D341Med (cell line): ENCODE data around the gene BCAS4.

Experiments used
- DNase-seq: peaks from one replicate; pipeline ENCODE4 v3.0.0; 2012; ENCODE audit warnings: low spot score

The BCAS4 gene

DNA sequence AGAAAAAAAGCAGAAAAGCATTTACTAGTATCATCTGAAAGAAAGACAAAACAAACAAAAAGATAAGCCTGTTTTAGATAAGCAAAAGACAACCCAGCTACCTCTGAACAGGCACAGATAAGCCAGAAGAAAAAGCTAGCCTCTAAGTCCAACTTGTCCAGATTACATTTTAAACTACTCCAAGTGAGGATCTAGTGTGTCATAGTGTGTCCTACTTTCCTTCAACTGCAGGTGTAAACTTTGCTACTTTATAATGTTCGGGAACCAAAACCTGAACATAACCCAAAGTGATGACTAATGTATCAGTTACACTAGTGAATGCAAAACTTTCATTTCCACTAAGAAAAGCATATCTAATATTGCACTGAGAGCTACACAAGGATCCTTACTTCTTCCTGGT, 116.9 kb downstream of the BCAS4 start:
- DNase-seq = no peak

DNA sequence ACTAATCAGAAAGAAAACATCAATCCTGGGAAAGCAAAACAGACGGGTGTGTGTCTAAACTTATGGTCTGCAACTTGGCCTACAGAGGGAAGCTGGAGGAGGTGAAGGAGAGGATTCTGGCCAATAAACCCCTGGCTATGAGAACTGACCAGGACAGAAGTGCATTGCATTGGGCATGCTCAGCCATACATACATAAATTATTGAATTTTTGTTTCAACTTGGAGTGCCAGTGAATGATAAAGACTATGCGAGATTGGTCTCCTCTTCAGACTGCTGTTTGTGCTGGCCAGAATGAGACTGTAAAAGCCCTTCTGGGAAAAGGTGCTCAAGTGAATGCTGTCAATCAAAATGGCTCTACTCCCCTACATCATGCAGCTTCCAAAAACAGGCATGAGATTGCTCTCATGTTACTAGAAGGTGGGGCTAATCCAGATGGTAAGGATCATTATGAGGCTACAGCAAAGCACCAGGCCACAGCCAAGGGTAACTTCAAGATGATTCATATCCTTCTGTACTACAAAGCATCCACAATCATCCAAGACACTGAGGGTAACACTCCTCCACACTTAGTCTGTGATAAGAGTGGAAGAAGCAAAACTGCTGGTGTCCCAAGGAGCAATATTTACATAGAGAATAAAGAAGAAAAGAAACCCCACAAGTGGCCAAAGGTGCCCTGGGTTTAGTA, 119.0 kb downstream of the BCAS4 start:
- DNase-seq = no peak

DNA sequence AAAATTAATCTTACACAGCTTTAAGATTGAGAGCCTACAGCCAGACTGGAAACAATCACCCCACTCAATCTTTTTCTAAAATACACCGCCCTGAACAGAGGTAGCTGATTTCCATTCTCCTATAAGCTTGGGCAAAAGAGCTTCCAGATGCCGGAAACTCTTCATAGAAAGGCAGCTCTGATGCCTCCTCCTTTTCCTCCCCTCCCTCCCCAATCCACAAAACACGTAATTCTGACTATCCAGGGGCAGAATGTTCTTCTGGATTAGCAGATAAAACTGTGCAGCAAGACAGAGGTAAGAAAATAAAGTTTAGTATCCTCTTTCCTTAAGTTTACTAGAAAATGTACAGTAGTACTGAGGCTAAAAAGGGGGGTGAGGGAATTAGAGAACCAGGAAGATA, 120.6 kb downstream of the BCAS4 start:
- no peak for DNase-seq

DNA sequence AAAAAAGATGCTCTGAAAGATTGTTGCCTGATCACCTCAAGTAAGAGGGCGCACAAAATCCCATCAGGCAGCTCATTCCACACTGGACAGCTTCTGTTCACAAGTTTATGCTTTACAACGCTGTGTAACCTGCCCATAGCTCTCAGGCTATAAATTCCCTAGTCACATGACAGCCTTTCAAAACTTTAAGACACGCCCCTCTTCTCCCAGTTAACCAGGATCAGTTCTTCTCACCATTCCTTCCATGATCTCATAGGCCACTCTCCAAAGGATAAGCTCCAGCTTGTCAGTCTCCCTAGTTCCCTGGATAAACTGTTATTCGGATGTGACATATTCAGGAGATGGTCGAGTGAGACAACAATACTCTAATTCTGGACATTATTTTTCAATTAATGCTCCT, 121.4 kb downstream of the BCAS4 start:
- DNase-seq = no peak

DNA sequence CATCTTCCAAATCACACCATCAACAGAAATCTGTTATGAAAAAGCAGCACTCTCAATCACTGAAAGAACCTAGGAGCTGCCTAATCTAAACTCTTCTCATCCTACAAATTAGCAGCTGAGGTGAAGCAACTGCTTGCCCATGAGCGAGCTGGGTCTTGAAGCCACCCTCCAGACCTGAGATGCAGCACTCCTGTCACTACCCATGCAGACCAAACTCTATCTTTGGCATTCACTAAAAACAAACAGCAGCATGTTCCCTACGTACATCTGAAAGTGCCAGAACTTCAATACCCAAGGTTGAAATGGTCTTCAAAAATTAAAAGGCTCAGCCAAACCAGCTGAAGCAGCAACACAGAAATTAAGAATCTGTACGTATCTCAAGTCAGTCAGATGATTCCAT, 122.1 kb downstream of the BCAS4 start:
- no peak for DNase-seq

DNA sequence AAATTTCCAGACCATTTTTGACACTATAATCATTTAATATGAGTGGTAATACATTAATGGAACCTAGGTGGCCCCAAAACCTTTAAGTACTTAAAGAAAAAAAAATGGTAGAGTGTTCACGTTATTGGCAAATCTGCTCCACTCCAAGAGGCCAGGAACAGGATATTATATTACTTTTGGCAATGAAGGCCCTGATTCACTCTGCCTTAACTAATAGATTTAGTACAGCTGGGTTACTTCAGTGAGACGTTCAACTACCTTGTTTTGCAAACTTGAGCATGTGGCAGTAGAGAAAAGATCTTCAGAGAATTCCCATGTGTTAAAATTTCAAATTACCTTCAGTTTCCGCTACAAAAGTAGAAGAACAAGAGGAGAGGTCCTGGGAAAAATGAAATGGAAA, 123.5 kb downstream of the BCAS4 start:
- DNase-seq = no peak

DNA sequence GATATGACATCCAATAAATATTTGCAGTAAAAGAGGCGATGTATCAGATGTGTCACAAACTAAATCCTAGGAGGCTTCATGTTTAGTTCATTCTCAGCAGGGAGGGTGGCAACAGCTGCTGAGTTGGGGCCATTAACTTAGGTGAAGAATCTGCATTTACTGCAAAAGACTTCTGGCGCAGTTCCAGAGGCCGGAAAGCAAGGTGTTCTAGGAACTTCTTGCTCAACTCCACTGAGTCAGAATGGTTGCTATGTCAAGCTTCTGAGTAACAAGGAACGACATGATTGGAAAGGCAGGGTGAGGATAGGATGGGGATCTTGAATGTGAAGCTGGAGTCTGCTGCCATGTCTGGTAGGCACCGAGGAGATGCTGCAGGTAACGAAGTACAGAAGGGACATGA, 124.7 kb downstream of the BCAS4 start:
- no peak for DNase-seq

DNA sequence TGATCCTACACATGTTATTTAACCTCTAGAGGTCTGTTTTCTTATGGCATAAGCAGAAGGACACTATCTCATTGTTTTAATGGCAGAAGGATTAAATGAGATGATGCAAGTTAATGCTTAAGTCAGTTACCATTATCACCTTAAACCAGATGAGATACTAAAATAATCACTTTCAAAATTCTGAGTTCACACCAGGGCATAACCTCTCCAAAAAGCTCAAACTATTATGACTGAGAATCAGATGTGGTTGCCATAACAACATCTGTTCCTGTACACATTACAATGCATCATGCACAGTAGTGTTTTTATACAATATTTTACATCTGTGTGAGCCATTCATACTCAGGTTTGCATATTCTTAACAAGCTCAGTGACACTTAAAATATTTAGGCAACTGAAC, 126.1 kb downstream of the BCAS4 start:
- peak; percentile 43 for DNase-seq

DNA sequence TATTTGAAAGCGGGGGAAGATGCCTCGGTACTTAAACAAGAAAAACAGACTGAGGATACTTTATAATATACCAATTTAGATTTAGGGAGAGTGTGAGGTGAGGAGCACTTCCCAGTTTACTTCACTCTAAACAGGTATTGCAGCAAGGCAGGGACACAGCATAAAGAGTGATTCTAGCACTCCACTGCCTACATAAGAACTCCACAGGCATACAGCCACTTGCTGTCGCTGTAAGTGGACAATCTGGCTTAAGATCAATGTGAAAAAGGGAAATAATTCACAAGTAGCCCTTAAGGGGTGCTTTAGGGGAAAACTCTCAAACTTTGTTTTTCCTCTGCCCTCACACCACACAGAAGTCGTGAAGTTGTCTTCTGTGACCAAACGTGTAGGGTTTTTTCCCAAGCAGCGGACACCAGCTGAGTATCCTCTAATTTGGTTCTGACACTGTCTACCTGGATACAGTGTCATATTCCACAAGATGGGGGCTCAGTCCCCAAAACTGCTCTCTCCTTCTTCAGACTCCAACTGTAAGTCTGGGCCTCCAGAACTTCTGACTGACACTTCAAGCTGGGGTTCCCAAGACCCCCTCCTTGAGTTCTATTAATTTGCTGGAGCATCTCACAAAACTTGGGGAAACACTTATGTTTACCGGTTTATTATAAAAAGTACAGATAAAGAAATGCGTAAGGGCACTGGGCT, 127.1 kb downstream of the BCAS4 start:
- no peak for DNase-seq

DNA sequence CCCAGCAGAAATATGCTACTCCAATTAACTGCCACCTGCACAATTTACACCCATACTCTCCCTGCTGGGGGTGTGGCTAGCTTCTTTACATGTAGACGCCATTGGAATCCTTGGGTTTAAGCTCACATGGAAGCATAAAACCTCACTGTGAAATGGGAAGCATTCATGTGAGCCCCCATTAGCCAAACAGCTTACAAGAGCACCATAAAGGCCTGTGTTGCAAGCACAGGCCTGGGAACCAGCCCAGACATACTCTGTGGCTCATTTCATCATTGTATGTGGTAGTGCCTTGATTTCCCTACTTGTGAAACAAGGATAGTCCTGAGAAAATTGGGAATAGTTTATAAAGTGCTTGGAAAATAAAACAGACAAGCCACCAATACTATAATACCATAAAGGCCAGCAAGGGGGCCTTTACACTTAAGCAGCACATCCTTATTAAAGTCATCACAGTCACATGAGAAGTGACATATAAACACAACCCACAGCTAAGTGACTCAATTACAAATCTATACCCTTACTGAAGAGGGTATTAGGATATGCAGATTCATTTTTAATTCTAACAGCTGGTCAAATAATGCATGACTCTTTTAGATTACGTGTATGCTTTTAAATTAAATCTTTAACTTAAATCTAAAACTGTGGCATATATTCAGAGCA, 129.5 kb downstream of the BCAS4 start:
- no peak for DNase-seq

DNA sequence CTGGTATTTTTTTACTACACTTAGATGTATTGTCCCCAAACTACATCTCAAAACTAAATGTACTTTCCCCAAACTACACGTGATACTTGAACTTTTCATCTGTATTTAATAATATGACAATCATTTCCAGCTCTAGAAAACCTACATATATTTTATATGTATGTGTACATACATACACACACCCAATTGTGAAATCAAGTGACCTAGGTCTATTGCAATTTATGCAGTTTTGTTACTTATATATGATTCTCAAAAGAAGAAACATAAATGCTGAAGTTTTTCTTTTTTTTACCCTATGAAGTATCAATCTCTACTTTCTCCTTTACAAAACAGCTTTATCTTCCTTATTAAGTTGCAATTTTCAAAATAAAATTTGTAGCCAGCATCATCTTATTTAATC, 131.7 kb downstream of the BCAS4 start:
- DNase-seq = no peak
